GM12878 (cell line): ENCODE results near the gene LY6G5B. TPM values are rescaled to one million over a fixed set of nuclear protein-coding genes. Genes with fewer than 3 reads are reported as not detected.

Experiments used
- ATAC-seq: fragments of 200-7000 bp; cut with Tn5 transposase; 3 replicates; pipeline ENCODE4 v1.9.1; 2020; ENCODE audit warnings: mild to moderate bottlenecking, moderate library complexity
- BruUV-seq: library from RNA; stranded (reverse); fragments of 400-500 nt; replicated peaks from 2 replicates; lab custom pipeline; 2021; lab: Mats Ljungman, UMichigan
- CTCF ChIA-PET: fragments of 300-600 bp; sonication (Branson Sonifier 250); formaldehyde crosslinking; extraction: SDS; loops from one replicate; lab custom pipeline; 2021; ENCODE audit warnings: inconsistent platforms; lab: Yijun Ruan, JAX
- POLR2A ChIA-PET: fragments of 350-600 bp; formaldehyde crosslinking; extraction: SDS; loops from one replicate; lab custom pipeline; 2021; ENCODE audit warnings: inconsistent platforms; lab: Charles Lee
- RAD21 ChIA-PET: fragments of 300-600 bp; sonication (Branson Sonifier 250); formaldehyde crosslinking; loops from one replicate; lab custom pipeline; 2023; ENCODE audit warnings: antibody characterized with exemption; ENCODE audit not compliant: unreplicated experiment; lab: Charles Lee
- SMC1A ChIA-PET: fragments of 300-600 bp; sonication (Branson Sonifier 250); formaldehyde crosslinking; loops from one replicate; lab custom pipeline; 2023; ENCODE audit not compliant: unreplicated experiment, uncharacterized antibody; lab: Charles Lee
- DNase-seq: peaks from one replicate; pipeline ENCODE4 v3.0.0-alpha.2; 2011; ENCODE audit warnings: low read depth, low spot score
- FAIRE-seq: peaks from 3 replicates; lab custom pipeline; 2011; peaks lifted over from hg19 to GRCh38; lab: Jason Lieb, UNC
- H2AFZ ChIP-seq: 2 replicates; pipeline ENCODE4 v1.6.0; 2011; ENCODE audit warnings: low read depth, low read length, control low read depth; ENCODE audit not compliant: control insufficient read depth
- H3K27ac ChIP-seq: 2 replicates; pipeline ENCODE4 v1.5.1; 2011; ENCODE audit warnings: control low read depth; ENCODE audit not compliant: control insufficient read depth, insufficient read depth
- H3K27me3 ChIP-seq, 2 experiments: replicated peaks in 1 of 2; 2 replicates each; pipeline versions ENCODE4 v1.6.0 to v1.6.1; 2011; ENCODE audit warnings: low read length in 1 of 2; ENCODE audit not compliant: control insufficient read depth in 2 of 2, insufficient read depth in 2 of 2
- H3K36me3 ChIP-seq, 2 experiments: 2 replicates each; pipeline ENCODE4 v1.5.1; 2011; ENCODE audit warnings: low read length in 1 of 2; ENCODE audit not compliant: control insufficient read depth in 2 of 2, insufficient read depth in 2 of 2
- H3K4me1 ChIP-seq: 2 replicates; pipeline ENCODE4 v1.6.1; 2011; ENCODE audit warnings: mild to moderate bottlenecking, low read length, moderate library complexity, mixed read lengths; ENCODE audit not compliant: control insufficient read depth, insufficient read depth
- H3K4me2 ChIP-seq: 2 replicates; pipeline ENCODE4 v1.6.0; 2011; ENCODE audit warnings: control low read depth; ENCODE audit not compliant: control insufficient read depth, insufficient read depth
- H3K4me3 ChIP-seq: fragments of 200-600 bp; sonication (generic); 2 replicates; pipeline ENCODE4 v1.5.1; 2016
- H3K79me2 ChIP-seq: 2 replicates; pipeline ENCODE4 v1.6.0; 2011; ENCODE audit warnings: low read length; ENCODE audit not compliant: control insufficient read depth, insufficient read depth
- H3K9ac ChIP-seq: 2 replicates; pipeline ENCODE4 v1.8.0; 2011; ENCODE audit warnings: low read length, control low read depth, mixed read lengths; ENCODE audit not compliant: control insufficient read depth, insufficient read depth
- H3K9me3 ChIP-seq: replicated peaks from 3 replicates; pipeline ENCODE4 v1.5.1; 2011; ENCODE audit warnings: mild to moderate bottlenecking, low read length; ENCODE audit not compliant: control insufficient read depth, insufficient read depth
- H4K20me1 ChIP-seq: 2 replicates; pipeline ENCODE4 v1.6.0; 2011; ENCODE audit not compliant: control insufficient read depth, insufficient read depth
- EED ChIP-seq: sonication (generic); IDR thresholded peaks from 2 replicates; pipeline ENCODE4 v1.6.1; 2016; ENCODE audit warnings: antibody characterized with exemption, low read depth
- IKZF2 ChIP-seq, 2 experiments: fragments of 450-650 bp; IDR thresholded peaks; 2 replicates each; pipeline ENCODE4 v1.6.1; 2017; ENCODE audit warnings: mild to moderate bottlenecking in 2 of 2, moderate library complexity in 2 of 2
- JUNB ChIP-seq: IDR thresholded peaks from 2 replicates; pipeline ENCODE4 v1.6.1; 2016; ENCODE audit warnings: antibody characterized with exemption, mild to moderate bottlenecking
- JUND ChIP-seq: IDR thresholded peaks from 2 replicates; pipeline ENCODE4 v1.6.1; 2012; ENCODE audit warnings: low read depth, mild to moderate bottlenecking, low read length, improper control_type of control experiment, moderate library complexity
- NFYB ChIP-seq: IDR thresholded peaks from 2 replicates; pipeline ENCODE4 v1.6.1; 2011; ENCODE audit warnings: low read depth, mild to moderate bottlenecking, low read length, improper control_type of control experiment, moderate library complexity; ENCODE audit not compliant: insufficient read depth
- NRF1 ChIP-seq: conservative IDR thresholded peaks from 2 replicates; pipeline ENCODE4 v1.6.1; 2011; ENCODE audit warnings: mild to moderate bottlenecking, low read depth, low read length, improper control_type of control experiment
- PAX5 ChIP-seq: IDR thresholded peaks from 2 replicates; pipeline ENCODE4 v1.6.1; 2011; ENCODE audit warnings: low read depth, low read length, borderline replicate concordance
- RAD21 ChIP-seq: IDR thresholded peaks from 2 replicates; pipeline ENCODE4 v1.6.1; 2011; ENCODE audit warnings: mild to moderate bottlenecking, low read depth, low read length, moderate library complexity; ENCODE audit not compliant: insufficient read depth
- SREBF1 ChIP-seq: IDR thresholded peaks from 2 replicates; pipeline ENCODE4 v1.6.1; 2012; ENCODE audit warnings: mild to moderate bottlenecking, low read length
- SUZ12 ChIP-seq: fragments of 200-600 bp; sonication (generic); IDR thresholded peaks from one replicate; pipeline ENCODE4 v1.6.1; 2018; ENCODE audit warnings: antibody characterized with exemption, mild to moderate bottlenecking; ENCODE audit not compliant: unreplicated experiment
- WGBS: methylation state at CpG from one replicate; pipeline ENCODE4 v1.1.6; 2016; ENCODE audit warnings: low lambda C conversion rate; ENCODE audit not compliant: insufficient replicate concordance, insufficient coverage; ENCODE audit errors: missing lambda C conversion rate; 5-methylcytosine and 5-hydroxymethylcytosine counted together
- in situ Hi-C: fragments of 300-500 bp; cut with MboI; formaldehyde crosslinking; loops from 9 replicates; pipeline ENCODE4 v1.14.3; 2018; ENCODE audit warnings: mixed read lengths
- intact Hi-C: fragments of 100-400 bp; cut with micrococcal nuclease; formaldehyde crosslinking; loops from one replicate; pipeline ENCODE4 v1.14.2; 2022; ENCODE audit not compliant: unreplicated experiment
- polyA plus RNA-seq, 11 experiments: library from polyadenylated mRNA; depleted of rRNA in 4 of 11; unstranded in 6 of 11; stranded (reverse) in 5 of 11; fragments of >200 nt; fragmentation: Nextera tagmentation in 4 of 11; fragmentation: Illumina TruSeq in 1 of 11; extraction: Ambion mirVana in 4 of 11; extraction: Trizol in 1 of 11; gene quantifications; 1 replicate in 1 of 11; 2 replicates in 10 of 11; pipeline versions ENCODE4 v1.2.1 to v1.2.3, GENCODE V29; 2011 to 2016; ENCODE audit warnings: inconsistent platforms in 2 of 11, missing spikeins in 2 of 11, low read depth in 1 of 11
- total RNA-seq, 4 experiments: library from RNA; depleted of rRNA in 3 of 4; stranded (reverse); fragments of >200 nt in 3 of 4; fragmentation: Illumina TruSeq in 1 of 4; extraction: Trizol in 1 of 4; gene quantifications; 2 replicates each; pipeline versions ENCODE4 v1.2.1 to v1.2.3, GENCODE V29; 2013 to 2021
- TF ChIP-seq, protein P1 (sequence below): IDR thresholded peaks from 2 replicates; pipeline ENCODE4 v1.6.1; 2012; ENCODE audit warnings: low read depth, low read length, improper control_type of control experiment

Gene LY6G5B
- total and polyA plus RNA-seq, 10 of the 15 experiments (the other 5 are each of a cell fraction or from before 2014, with no cell fraction given): 3.2 to 16.5 (median 7.5) TPM

DNA sequence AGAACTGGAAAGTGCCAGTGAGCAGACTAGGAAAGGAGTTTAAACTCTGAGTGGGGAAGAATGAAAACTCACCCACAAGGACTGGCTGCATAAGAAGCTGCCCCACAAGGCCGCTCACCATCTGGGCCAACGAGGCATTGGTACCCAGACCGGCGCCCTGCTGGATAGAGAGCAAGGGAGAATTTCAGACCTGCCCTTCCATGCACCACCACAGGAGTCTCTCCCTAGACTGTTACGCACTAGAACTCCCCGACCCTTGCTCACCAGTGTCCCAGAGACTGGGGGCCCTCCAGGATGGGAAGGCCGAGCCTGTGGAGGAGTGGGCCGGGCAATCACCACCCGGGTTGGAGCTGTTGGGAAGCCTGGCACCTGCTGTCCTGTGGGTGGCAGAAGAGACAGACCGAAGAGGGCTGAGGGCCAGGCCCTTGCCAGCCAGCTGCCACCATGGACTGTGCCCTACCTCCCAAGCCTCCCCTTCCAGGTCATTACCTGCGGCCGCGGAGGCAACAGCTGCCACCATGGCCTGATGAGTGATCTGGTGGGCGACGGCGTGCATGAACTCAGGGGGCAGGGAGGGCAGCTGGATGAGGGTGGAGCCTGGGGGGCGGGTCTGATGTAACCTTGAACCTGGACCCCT is 25.8 kb upstream of the LY6G5B start:
- ChIA-PET POLR2A (interaction anchor here (1.0 to 1.3 kb wide), 2 partner anchors 9 to 94 kb away, joined by 4 to 5 read pairs; partner anchors contain the start of gene BAG6), RAD21 (interaction anchor here (0.6 kb wide), 1 partner anchor 763 kb away, joined by 4 read pairs; no protein-coding TSS in a partner anchor), CTCF (no interaction called here), SMC1A (interaction anchor here (1.8 kb wide), 1 partner anchor 8 kb away, joined by 10 read pairs; the partner anchor contains the start of gene BAG6)
- intact Hi-C loops (no loop called here), in situ Hi-C loops (no loop called here)
- no peaks in the 10 kb centered on the region for H3K9me3 ChIP-seq
- TF ChIP-seq RAD21 (no peak), SREBF1 (no peak), IKZF2 (IDR thresholded peaks at IDR 0.05) (no peak), NFYB (no peak), NRF1 (no peak), PAX5 (no peak)
- H3K4me2 ChIP-seq: no peak overlapping the region
- peaks cover 36 to 55% of the 10 kb centered on the region in 2 experiments for H3K36me3 ChIP-seq
- no peaks in the 10 kb centered on the region; the same call in 1 of the 2 replicates for H4K20me1 ChIP-seq
- H3K9ac ChIP-seq: no peak overlapping the region
- 90% methylated on average over 17 of the region's 17 CpGs for WGBS
- DNase-seq (no peak), ATAC-seq (no peak), FAIRE-seq (no peak)
- no peak overlapping the region for H2AFZ ChIP-seq
- no peaks in the 10 kb centered on the region for H3K79me2 ChIP-seq
- no TSS peak for BruUV-seq
- no peaks in the 10 kb centered on the region for H3K4me1 ChIP-seq
- H3K4me3 ChIP-seq: no peak overlapping the region
- H3K27me3 ChIP-seq: no peaks in the 10 kb centered on the region
- no peak overlapping the region for H3K27ac ChIP-seq

DNA sequence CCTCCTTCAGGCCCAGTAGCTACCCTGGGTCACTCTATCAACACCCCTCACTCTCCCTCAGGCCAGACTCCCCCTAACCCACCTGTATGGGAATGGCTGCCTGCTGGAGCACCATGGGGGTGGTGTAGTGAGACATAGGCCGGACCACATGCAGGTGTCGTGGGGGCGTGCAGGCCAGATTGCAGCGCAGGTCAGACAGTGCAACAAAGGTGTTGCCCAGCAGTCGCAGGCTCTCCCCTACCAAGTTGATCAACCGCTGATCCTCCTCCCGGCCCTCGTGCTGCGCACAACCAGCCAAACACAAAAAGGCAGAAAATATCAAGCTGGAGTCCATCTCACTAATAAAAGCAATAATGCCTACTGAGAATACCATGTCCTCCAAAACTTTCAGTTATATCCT is 24.5 kb upstream of the LY6G5B start:
- POLR2A ChIA-PET: interaction anchor here (0.6 kb wide), 1 partner anchor 497 kb away, joined by 4 read pairs; no protein-coding TSS in a partner anchor
- no peak for FAIRE-seq
- no peaks in the 10 kb centered on the region for H3K9me3 ChIP-seq
- intact Hi-C loops (no loop called here), in situ Hi-C loops (no loop called here)
- no peak for DNase-seq
- CTCF ChIA-PET: no interaction called here
- H3K4me2 ChIP-seq: no peak overlapping the region
- H3K79me2 ChIP-seq: peaks cover 13% of the 10 kb centered on the region
- H2AFZ ChIP-seq: no peak overlapping the region
- no peak overlapping the region for H3K4me3 ChIP-seq
- no peaks in the 10 kb centered on the region; the same call in 1 of the 2 replicates for H4K20me1 ChIP-seq
- no TSS peak for BruUV-seq
- peaks cover 40 to 52% of the 10 kb centered on the region in 2 experiments for H3K36me3 ChIP-seq
- RAD21 ChIA-PET: no interaction called here
- no peak overlapping the region for H3K27ac ChIP-seq
- SMC1A ChIA-PET: no interaction called here
- H3K27me3 ChIP-seq: no peaks in the 10 kb centered on the region
- H3K9ac ChIP-seq: no peak overlapping the region
- TF ChIP-seq SUZ12 (no peak), JUNB (no peak), EED (no peak), JUND (no peak)
- TF ChIP-seq, protein P1, sequence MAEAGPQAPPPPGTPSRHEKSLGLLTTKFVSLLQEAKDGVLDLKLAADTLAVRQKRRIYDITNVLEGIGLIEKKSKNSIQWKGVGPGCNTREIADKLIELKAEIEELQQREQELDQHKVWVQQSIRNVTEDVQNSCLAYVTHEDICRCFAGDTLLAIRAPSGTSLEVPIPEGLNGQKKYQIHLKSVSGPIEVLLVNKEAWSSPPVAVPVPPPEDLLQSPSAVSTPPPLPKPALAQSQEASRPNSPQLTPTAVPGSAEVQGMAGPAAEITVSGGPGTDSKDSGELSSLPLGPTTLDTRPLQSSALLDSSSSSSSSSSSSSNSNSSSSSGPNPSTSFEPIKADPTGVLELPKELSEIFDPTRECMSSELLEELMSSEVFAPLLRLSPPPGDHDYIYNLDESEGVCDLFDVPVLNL: no peak
- no peak for ATAC-seq
- no peaks in the 10 kb centered on the region for H3K4me1 ChIP-seq
- 99% methylated on average over 9 of the region's 9 CpGs for WGBS
